ENCODE results near the gene SLC6A11.

The SLC6A11 gene

GRCh38 chr3:10790713-10791112 lies 25.3 kb upstream of the SLC6A11 start:
- DNase-seq (ENCODE audit: low read depth in 2 of 2), result no peak

DNA sequence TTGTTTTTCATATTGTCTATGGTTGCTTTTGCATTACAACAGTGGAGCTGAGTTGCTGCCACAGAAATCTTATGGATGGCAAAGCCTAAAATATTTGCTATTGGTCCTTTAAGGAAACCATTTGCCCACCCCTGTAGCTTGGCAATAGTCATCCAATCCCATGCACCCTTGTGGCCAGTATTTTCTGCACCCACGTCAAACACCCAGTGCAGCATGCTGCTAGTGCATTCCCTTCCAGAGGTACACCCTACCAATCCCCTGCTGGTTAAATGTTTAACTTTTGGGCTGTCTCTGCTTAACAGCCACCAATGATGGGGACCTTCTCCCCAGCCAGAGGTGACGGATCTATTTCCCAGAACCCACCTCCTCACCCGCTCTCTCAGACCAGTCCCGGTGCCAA lies 23.8 kb upstream of the SLC6A11 start:
- no peak for DNase-seq (ENCODE audit: low read depth in 2 of 2)

GRCh38 chr3:10798600-10799367 lies 17.2 kb upstream of the SLC6A11 start:
- no peak for DNase-seq (ENCODE audit: low read depth in 2 of 2)

GRCh38 chr3:10804183-10804648 lies 11.8 kb upstream of the SLC6A11 start:
- no peak for DNase-seq (ENCODE audit: low read depth in 2 of 2)

DNA sequence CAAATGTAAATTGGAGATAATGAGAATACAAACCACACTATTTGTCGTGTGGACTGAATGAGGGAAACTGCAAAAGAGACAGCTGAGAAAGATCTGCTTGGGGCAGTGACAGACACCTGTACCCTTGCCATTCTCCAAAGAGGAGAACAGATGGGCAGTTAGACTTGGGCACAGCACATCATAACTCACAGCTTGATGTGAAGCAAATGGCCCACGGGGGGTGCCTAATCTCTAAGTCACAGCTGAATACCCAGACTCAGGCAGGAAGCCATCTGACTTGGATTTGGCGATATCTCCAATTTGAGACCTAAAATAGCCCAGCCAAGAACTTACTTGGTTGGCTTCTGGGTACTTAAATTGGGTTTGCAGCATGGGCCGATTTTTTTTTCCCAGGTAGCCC lies 10.0 kb upstream of the SLC6A11 start:
- DNase-seq (ENCODE audit: low read depth in 2 of 2), result no peak

DNA sequence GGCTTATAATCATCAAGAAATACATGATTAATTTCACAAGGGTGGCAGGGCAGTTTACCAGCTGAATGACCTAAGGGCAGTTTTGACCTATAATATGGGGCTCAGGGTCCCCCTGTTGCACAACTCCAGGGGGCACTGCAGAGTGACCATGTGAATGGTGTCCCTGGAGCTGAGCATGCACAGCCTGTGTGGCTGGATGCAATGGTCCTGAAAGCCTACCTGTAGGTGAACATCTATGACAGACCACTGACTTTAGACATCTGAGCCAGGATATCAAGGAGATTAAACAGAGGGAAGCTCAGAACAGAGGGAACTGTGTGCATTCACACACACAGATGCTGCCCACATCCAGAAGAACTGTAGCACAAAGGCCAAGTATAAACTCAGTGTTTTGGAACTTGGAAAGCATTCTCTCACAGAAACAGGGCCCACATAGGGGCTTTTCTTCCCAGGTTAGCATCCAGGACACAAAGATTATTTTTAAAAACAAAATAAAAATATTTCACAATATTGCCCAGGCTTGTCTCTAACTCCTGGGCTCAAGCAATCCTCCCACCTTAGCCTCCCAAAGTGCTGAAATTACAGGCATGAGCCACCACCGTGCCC lies 7.8 kb upstream of the SLC6A11 start:
- DNase-seq (ENCODE audit: low read depth in 2 of 2), result no peak

DNA sequence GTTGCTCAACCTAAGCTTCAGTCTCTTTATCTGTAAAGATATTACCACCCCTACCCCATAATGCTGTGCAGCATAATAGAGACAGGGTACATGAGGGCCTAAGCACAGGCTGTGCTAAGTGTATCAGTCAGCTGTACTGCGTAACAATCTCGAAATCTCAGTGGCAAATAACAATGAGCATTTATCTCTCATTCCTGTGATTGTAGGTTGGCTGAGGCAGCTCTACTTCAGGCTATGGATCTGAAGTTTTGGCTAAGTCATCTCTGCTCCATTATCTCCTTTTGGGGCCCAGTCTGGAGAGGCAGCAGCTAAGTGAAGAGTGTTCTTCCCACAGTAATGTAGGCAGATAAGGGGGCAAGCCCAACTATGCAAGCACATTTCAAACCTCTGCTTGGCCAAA lies 7.1 kb upstream of the SLC6A11 start:
- no peak for DNase-seq (ENCODE audit: low read depth in 2 of 2)

DNA sequence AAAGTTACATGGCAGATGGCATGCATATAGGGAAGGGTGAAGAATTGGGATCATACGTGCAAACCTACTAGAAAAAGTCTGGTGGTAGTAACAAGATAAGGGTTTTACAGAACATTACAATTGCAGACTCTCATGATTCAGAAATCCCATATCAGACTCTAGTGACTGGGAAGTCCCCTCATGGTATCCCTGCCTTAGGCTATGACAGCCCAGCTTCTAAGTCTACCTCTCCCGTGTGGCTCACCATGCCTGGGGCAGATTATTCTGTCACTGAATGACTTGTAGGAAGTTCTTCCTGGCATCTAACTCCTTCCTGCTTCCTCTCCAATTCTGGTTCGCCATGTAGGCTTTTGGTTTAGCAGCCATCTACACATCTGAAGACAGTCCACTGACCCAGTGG lies 5.7 kb upstream of the SLC6A11 start:
- no peak for DNase-seq (ENCODE audit: low read depth in 2 of 2)

GRCh38 chr3:10813425-10813824 lies 2.6 kb upstream of the SLC6A11 start:
- no peak for DNase-seq (ENCODE audit: low read depth in 2 of 2)

- no peak for DNase-seq (ENCODE audit: low read depth in 2 of 2)
Observed at GRCh38 chr3:10814623-10815022, 1.4 kb upstream of the SLC6A11 start.

GRCh38 chr3:10815487-10815886 lies 541 bp upstream of the SLC6A11 start:
- no peak for DNase-seq (ENCODE audit: low read depth in 2 of 2)

DNA sequence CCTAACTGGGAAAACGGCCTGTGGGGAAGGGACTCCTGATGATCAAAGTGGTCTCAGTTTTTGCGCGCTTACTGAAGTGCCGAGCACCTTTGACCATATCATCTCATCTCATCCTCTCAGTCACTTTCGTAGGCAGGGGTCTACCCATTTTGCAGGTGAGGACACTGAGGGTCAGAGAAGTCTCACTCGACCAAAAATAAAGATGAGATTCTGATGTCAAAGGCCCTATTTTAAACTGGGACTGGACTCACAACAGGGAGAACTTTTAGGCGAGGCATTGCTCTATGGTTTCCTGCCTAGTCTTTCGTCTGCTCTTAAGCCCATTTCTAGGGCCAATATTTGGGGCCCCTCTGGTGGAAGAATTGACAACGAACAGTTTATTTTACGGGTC lies 830 bp downstream of the SLC6A11 start:
- DNase-seq (ENCODE audit: low read depth in 2 of 2), result no peak

- no peak for DNase-seq (ENCODE audit: low read depth in 2 of 2)
Observed at GRCh38 chr3:10817506-10817905, 1.5 kb downstream of the SLC6A11 start.

DNA sequence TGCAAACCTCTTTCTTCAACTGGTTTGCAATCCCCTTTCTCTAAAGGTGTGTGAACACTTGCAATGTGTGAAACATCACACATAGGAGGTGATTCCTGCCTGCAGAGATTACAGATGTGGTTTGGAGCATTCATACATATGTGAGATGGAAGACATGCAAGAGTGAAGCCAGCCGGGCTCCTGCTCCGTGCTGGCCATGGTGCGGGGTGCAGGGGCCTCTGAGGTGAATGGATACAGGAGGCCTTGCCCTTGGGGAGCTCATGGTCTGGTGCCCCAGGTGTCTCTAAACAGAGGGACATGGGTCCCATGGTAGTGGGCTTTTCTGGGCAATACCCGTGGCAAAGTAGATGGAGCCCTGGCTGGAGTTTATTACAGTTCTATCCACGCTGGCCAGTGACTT lies 6.0 kb downstream of the SLC6A11 start:
- DNase-seq (ENCODE audit: low read depth in 2 of 2), result no peak

- no peak for DNase-seq (ENCODE audit: low read depth in 2 of 2)
Observed at GRCh38 chr3:10822708-10823515, 6.9 kb downstream of the SLC6A11 start.

GRCh38 chr3:10823516-10823818 lies 7.4 kb downstream of the SLC6A11 start:
- no peak for DNase-seq (ENCODE audit: low read depth in 2 of 2)

DNA sequence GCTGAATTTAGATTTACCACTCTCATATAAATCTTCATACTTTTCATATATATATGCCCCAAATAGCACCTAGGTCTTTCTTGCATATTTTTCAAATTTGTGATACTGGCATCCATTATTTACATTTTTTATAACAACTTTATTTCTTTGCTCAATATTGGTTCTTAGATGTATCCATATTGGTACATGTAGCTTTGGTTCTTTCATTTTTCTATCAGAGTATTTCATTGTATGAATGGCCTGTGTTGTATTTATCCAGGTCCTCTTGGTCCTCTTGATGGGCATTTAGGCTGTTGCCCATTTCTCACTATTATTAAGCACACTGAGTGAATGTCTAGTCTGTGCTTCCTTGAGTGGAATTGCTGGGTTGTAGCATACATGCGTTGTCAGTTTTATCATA lies 8.4 kb downstream of the SLC6A11 start:
- DNase-seq (ENCODE audit: low read depth in 2 of 2), result no peak

GRCh38 chr3:10833855-10834414 lies 17.9 kb downstream of the SLC6A11 start:
- no peak for DNase-seq (ENCODE audit: low read depth in 2 of 2)

GRCh38 chr3:10834951-10835350 lies 18.9 kb downstream of the SLC6A11 start:
- DNase-seq (ENCODE audit: low read depth in 2 of 2), result no peak

GRCh38 chr3:10835406-10835805 lies 19.4 kb downstream of the SLC6A11 start:
- DNase-seq (ENCODE audit: low read depth in 2 of 2), result no peak

GRCh38 chr3:10836676-10837075 lies 20.6 kb downstream of the SLC6A11 start:
- no peak for DNase-seq (ENCODE audit: low read depth in 2 of 2)

- DNase-seq (ENCODE audit: low read depth in 2 of 2), result no peak
Observed at GRCh38 chr3:10837849-10838248, 21.8 kb downstream of the SLC6A11 start.

DNA sequence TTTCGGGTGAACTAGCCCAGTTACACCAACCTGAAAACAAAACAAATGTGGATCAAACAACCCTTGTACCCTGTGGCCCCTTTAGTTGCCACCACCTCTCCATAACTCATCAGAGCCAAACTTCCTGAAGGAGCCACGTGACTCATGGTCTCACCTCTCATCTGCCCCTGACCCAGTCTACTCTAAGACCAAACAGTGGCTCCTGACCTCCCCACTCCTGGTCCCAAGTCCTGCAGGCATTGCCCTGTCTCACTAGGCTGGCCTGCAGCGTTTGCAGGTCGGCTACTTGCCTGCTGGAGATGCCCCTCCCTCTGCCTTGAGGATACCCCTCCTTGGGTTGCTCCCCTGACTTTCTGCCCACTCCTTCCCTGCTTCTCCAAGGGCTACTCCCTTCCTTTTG lies 23.1 kb downstream of the SLC6A11 start:
- DNase-seq (ENCODE audit: low read depth in 2 of 2), result no peak
